HL-60 (cell line): ENCODE data around the gene PTPRM.

Source experiments
- DNase-seq, 2 experiments: peaks; one replicate each; pipeline ENCODE4 v3.0.0-alpha.2; 2010 to 2020; ENCODE audit warnings: low read depth in 1 of 2, low spot score in 1 of 2
- H3K27ac ChIP-seq: fragments of 250-450 bp; sonication (Bioruptor Pico); replicated peaks from 2 replicates; pipeline ENCODE4 v1.5.1; 2020; ENCODE audit warnings: mild to moderate bottlenecking, moderate library complexity
- H3K27me3 ChIP-seq: fragments of 250-450 bp; sonication (Bioruptor Pico); 2 replicates; pipeline ENCODE4 v1.5.1; 2021; ENCODE audit warnings: mild to moderate bottlenecking, moderate library complexity; ENCODE audit not compliant: insufficient read depth, poor library complexity, severe bottlenecking
- H3K4me3 ChIP-seq: replicated peaks from 2 replicates; pipeline ENCODE4 v1.5.1; 2011; ENCODE audit warnings: mild to moderate bottlenecking, control low read depth, low read length; ENCODE audit not compliant: insufficient read depth
- GABPA ChIP-seq: IDR thresholded peaks from 2 replicates; pipeline ENCODE4 v1.6.1; 2012; ENCODE audit warnings: low read depth
- POLR2AphosphoS5 ChIP-seq: IDR thresholded peaks from 2 replicates; pipeline ENCODE4 v1.6.1; 2012; ENCODE audit warnings: low read depth
- SPI1 ChIP-seq: IDR thresholded peaks from 2 replicates; pipeline ENCODE4 v1.6.1; 2012; ENCODE audit warnings: low read depth, mild to moderate bottlenecking, borderline replicate concordance
- TF ChIP-seq, protein P1 (sequence below): IDR thresholded peaks from 2 replicates; pipeline ENCODE4 v1.6.1; 2012; ENCODE audit warnings: low read depth; ENCODE audit not compliant: insufficient replicate concordance
- TF ChIP-seq, protein P2 (sequence below): IDR thresholded peaks from one replicate; pipeline ENCODE4 v1.5.1; 2011; ENCODE audit warnings: low read length, control low read depth, inconsistent platforms; ENCODE audit not compliant: insufficient read depth

The PTPRM gene

DNA sequence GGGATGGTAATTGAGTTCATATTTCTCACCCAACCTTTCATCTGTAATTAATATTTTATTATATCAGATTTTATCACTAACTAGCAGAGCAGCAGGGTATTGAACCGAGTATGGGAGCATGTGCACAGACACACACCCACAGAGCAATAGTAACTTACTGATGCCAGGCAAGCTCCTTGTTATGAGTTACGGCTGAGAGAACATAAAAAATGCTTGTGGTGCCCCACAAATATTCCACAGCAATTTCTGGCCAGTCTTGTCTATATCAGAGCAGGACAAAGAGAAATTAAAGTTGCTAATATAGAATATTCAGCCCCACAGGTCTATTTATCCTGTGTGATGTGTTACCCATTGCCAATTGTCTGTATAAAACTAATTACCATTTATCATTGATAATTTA, 540.3 kb downstream of the PTPRM start:
- TF ChIP-seq POLR2AphosphoS5 (no peak), GABPA (no peak), SPI1 (no peak)
- TF ChIP-seq, protein P1, sequence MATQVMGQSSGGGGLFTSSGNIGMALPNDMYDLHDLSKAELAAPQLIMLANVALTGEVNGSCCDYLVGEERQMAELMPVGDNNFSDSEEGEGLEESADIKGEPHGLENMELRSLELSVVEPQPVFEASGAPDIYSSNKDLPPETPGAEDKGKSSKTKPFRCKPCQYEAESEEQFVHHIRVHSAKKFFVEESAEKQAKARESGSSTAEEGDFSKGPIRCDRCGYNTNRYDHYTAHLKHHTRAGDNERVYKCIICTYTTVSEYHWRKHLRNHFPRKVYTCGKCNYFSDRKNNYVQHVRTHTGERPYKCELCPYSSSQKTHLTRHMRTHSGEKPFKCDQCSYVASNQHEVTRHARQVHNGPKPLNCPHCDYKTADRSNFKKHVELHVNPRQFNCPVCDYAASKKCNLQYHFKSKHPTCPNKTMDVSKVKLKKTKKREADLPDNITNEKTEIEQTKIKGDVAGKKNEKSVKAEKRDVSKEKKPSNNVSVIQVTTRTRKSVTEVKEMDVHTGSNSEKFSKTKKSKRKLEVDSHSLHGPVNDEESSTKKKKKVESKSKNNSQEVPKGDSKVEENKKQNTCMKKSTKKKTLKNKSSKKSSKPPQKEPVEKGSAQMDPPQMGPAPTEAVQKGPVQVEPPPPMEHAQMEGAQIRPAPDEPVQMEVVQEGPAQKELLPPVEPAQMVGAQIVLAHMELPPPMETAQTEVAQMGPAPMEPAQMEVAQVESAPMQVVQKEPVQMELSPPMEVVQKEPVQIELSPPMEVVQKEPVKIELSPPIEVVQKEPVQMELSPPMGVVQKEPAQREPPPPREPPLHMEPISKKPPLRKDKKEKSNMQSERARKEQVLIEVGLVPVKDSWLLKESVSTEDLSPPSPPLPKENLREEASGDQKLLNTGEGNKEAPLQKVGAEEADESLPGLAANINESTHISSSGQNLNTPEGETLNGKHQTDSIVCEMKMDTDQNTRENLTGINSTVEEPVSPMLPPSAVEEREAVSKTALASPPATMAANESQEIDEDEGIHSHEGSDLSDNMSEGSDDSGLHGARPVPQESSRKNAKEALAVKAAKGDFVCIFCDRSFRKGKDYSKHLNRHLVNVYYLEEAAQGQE: no peak
- TF ChIP-seq, protein P2, sequence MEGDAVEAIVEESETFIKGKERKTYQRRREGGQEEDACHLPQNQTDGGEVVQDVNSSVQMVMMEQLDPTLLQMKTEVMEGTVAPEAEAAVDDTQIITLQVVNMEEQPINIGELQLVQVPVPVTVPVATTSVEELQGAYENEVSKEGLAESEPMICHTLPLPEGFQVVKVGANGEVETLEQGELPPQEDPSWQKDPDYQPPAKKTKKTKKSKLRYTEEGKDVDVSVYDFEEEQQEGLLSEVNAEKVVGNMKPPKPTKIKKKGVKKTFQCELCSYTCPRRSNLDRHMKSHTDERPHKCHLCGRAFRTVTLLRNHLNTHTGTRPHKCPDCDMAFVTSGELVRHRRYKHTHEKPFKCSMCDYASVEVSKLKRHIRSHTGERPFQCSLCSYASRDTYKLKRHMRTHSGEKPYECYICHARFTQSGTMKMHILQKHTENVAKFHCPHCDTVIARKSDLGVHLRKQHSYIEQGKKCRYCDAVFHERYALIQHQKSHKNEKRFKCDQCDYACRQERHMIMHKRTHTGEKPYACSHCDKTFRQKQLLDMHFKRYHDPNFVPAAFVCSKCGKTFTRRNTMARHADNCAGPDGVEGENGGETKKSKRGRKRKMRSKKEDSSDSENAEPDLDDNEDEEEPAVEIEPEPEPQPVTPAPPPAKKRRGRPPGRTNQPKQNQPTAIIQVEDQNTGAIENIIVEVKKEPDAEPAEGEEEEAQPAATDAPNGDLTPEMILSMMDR: no peak
- no peak overlapping the region for H3K27ac ChIP-seq
- no peak for DNase-seq
- no peak overlapping the region for H3K4me3 ChIP-seq
- peaks cover 2% of the 10 kb centered on the region for H3K27me3 ChIP-seq

DNA sequence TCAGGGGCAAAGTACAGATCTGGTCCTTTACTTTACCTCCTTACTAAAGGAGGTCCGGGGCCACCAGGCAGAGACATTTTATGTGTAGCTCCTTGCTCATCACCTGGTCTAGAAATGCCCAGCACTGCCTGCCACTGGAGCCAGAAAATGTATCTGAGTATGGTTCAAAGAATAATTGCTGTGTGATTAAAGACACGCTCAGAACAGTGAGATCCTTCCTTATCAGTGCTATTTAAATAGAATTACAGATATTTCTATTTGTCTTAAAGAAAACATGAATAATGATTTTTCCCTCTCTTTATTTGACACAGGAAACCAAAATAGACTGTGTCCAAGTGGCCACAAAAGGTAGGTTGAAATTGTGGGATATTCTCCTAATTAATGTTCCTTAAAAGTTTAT, 547.4 kb downstream of the PTPRM start:
- no peak for DNase-seq
- TF ChIP-seq, protein P2: no peak
- TF ChIP-seq GABPA (no peak), SPI1 (no peak)

DNA sequence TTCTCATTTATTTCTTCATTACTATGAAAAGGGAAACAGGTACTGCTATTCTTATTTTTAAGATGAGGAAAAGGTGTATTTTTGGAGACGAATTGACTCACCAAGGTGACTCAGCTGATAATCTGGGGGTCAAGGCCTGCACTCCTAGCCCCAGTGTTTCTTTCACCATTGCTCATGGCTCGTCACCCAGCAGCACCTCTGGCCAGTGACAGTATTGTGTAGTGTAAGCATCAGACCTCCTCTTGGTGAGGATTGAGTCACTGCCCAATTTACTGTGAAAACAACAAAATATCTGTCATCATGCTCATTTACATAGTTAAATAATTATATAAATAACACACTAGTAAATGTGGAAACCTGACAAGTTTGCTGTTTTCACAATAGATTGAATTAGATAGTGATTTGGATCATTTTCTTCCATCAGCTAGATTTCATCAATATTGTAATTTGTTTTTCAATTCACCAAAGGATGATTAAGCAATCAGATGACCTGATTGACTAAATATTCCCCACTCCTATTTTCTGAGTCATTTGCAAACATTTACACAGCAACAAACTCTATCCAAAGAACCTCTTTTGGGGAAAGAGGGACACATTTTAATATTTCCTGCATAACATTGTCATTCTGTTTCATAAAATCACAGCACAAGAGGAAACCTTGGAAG, 549.4 kb downstream of the PTPRM start:
- H3K27me3 ChIP-seq: no peaks in the 10 kb centered on the region
- no peak overlapping the region for H3K4me3 ChIP-seq
- no peak for TF ChIP-seq GABPA
- TF ChIP-seq, protein P2: no peak
- H3K27ac ChIP-seq: no peak overlapping the region
- DNase-seq: no peak

More for the DNA sequence above, 547.4 kb downstream of the PTPRM start:
- Histone ChIP-seq H3K27me3 (no peaks in the 10 kb centered on the region), H3K4me3 (no peak overlapping the region), H3K27ac (no peak overlapping the region)

DNA sequence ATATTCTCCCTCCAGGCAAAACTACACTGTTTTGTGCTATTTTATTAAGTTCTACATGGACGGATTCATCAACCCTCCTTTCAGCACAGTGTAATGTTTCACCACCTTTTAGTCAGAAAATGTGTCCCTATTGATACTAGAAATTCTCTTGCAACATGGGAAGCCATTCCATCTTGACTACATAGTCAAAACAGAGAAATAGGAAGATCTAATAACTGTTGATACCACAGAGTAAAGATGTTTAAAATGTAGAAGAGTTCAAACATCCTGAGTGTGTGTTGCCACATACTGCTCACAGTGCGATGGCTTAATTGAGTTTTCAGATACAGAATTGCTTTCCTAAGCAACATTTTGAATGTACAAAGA, 549.9 kb downstream of the PTPRM start:
- Histone ChIP-seq H3K27me3 (no peaks in the 10 kb centered on the region), H3K4me3 (no peak overlapping the region), H3K27ac (no peak overlapping the region)
- no peak for DNase-seq
- TF ChIP-seq POLR2AphosphoS5 (no peak), GABPA (no peak), SPI1 (no peak)
- TF ChIP-seq, protein P1: no peak
- TF ChIP-seq, protein P2: no peak
